ENCODE data around the gene EPSTI1.

The EPSTI1 gene

DNA sequence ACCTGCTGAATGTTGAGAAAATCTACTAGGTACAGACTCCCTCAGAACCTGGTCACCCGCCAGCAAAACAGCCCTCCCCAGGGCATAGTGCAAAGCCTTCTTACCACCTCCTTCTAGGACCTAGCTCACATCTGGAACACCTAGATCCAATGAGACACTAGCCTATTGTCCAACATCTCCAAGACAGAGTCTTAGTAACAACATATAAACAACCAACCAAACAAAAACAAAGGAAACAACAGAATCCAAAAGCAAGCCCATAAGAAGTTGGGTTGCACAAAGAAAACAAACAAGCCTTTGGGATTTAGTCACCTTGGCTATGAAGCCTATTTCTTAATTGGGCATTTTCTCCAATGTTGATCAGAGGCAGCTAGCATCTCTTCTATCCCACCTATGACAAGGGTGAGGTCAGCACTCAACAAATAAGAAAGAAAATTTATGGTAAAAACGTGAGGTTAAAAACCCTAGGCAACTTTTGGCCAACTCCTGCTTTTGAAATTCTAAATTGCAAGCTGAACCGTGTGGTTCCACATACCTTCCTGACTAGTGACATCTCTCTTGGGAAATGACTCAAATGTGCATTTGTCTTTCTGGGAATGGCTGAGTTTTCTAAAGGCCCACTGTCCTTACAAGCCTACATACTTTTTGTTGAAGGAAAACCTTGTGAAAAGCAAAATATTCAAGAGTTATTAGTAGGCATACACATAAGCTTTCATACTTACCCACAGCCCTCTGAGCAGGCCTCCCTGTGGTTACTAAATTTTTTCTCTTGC lies 144.0 kb downstream of the EPSTI1 start:
- DNase-seq (ENCODE audit: extremely low spot score), result no peak
- POLR2A ChIA-PET, result no interaction called here
- CTCF ChIA-PET, result no interaction called here
- TF ChIP-seq, protein P1, sequence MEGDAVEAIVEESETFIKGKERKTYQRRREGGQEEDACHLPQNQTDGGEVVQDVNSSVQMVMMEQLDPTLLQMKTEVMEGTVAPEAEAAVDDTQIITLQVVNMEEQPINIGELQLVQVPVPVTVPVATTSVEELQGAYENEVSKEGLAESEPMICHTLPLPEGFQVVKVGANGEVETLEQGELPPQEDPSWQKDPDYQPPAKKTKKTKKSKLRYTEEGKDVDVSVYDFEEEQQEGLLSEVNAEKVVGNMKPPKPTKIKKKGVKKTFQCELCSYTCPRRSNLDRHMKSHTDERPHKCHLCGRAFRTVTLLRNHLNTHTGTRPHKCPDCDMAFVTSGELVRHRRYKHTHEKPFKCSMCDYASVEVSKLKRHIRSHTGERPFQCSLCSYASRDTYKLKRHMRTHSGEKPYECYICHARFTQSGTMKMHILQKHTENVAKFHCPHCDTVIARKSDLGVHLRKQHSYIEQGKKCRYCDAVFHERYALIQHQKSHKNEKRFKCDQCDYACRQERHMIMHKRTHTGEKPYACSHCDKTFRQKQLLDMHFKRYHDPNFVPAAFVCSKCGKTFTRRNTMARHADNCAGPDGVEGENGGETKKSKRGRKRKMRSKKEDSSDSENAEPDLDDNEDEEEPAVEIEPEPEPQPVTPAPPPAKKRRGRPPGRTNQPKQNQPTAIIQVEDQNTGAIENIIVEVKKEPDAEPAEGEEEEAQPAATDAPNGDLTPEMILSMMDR (IDR thresholded peaks at IDR 0.05; ENCODE audit: control extremely low read depth, extremely low read depth, low read depth, missing control alignments), result no peak

DNA sequence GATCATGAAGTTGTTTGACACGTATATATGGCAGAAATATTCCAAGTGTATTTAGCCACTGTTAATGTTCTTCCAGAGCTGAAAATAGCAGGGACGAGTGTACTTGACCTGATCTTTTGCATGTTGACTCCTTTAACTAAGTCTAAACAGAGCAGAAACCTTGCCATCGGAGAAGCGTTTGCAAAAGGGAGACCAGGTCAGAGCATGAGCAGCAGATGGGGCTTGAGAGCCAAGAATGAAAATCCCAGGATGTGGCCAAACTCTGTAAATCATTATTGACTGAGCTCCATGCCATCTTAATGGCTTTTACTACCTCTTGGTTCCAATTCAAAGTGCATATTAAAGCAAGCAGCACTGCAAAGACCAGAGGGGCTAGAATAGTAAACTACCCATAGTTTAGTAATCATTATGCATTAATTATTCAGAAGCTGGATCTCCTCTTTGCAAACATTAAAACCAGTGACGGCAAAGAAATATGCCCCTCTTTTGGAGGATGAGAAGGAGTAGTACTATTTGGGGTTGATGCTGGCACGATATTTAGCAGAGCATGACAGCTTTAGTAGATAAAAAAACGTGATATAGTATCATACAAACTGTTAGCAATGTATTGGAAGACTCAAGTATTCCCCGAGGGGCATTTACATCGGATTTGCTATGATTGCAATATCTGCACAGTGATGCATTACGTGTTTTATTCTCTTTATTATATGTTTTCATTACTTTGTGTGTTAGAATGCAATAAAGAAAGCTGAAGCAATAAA lies 154.9 kb downstream of the EPSTI1 start:
- ChIA-PET POLR2A (no interaction called here), CTCF (interaction anchor here (1.2 to 1.8 kb wide), 4 partner anchors 12 to 39 kb away, joined by 3 to 4 read pairs (median 4); no protein-coding TSS in a partner anchor)
- TF ChIP-seq, protein P1 (IDR thresholded peaks at IDR 0.05; ENCODE audit: control extremely low read depth, extremely low read depth, low read depth, missing control alignments), result peak; percentile 16
- no peak for DNase-seq (ENCODE audit: extremely low spot score)
